DND-41 (cell line): ENCODE results near the gene SLC9A4.

ENCODE experiments used
- CTCF ChIP-seq: IDR thresholded peaks from 2 replicates; pipeline ENCODE4 v1.5.1; 2012; ENCODE audit warnings: borderline replicate concordance, low read length, moderate library complexity, mild to moderate bottlenecking; ENCODE audit not compliant: poor library complexity, severe bottlenecking; ENCODE audit errors: extremely low read depth
- EZH2 ChIP-seq: IDR thresholded peaks from 3 replicates; pipeline ENCODE4 v1.6.1; 2012; ENCODE audit warnings: borderline replicate concordance, low read depth, mild to moderate bottlenecking, moderate library complexity, low read length, inconsistent platforms; ENCODE audit not compliant: severe bottlenecking

- TF ChIP-seq CTCF = no peak
- no peak for TF ChIP-seq EZH2
These were observed 34.4 kb upstream of the SLC9A4 start for GRCh38 chr2:102438578-102438977.
